ENCODE measurements around the gene RBM10.

- TF ChIP-seq EP300 (IDR thresholded peaks at IDR 0.05), result no peak
- TF ChIP-seq, protein P1, sequence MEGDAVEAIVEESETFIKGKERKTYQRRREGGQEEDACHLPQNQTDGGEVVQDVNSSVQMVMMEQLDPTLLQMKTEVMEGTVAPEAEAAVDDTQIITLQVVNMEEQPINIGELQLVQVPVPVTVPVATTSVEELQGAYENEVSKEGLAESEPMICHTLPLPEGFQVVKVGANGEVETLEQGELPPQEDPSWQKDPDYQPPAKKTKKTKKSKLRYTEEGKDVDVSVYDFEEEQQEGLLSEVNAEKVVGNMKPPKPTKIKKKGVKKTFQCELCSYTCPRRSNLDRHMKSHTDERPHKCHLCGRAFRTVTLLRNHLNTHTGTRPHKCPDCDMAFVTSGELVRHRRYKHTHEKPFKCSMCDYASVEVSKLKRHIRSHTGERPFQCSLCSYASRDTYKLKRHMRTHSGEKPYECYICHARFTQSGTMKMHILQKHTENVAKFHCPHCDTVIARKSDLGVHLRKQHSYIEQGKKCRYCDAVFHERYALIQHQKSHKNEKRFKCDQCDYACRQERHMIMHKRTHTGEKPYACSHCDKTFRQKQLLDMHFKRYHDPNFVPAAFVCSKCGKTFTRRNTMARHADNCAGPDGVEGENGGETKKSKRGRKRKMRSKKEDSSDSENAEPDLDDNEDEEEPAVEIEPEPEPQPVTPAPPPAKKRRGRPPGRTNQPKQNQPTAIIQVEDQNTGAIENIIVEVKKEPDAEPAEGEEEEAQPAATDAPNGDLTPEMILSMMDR (IDR thresholded peaks at IDR 0.05), result no peak
Measured at GRCh38 chrX:47233333-47234113, 88.5 kb downstream of the RBM10 start.

All from gastroesophageal sphincter (tissue), 3 donors.